Left cardiac atrium (tissue), 4 donors: ENCODE data around the gene ADIG. TPM values are rescaled to one million over a fixed set of nuclear protein-coding genes. Genes with fewer than 3 reads are reported as not detected.
A peak's percentile ranks its signal among the peaks of the same experiment; 100 is the strongest.
"Not testable (repeated sequence)": the region's sequence is repeated elsewhere in the genome, so short reads cannot be mapped to it uniquely, and the experiment has no call there.

Source experiments
- ATAC-seq, 2 donors: fragments of 200-7000 bp; cut with Tn5 transposase; one replicate each; pipeline ENCODE4 v1.9.1; 2020; ENCODE audit warnings: mild to moderate bottlenecking in 2 of 2, moderate library complexity in 2 of 2
- DNase-seq: peaks from one replicate; pipeline ENCODE4 v3.0.0-alpha.2; 2020
- intact Hi-C, 2 donors: fragments of 100-400 bp; cut with DNase I; formaldehyde crosslinking; loops; one replicate each; pipeline versions ENCODE4 v1.14.1 to v1.15.1; 2022 to 2023
- total RNA-seq, 2 donors: library from RNA; stranded (reverse); fragmentation: NEBNext Ultra II Directional; extraction: Animal tissue kit (Norgen Biotek cat#: 25700); gene quantifications; one replicate each; pipeline ENCODE4 v1.2.1, GENCODE V29; 2021
- donor health status: DM: no; HTN: yes; CAD: no.
- donor health status: DM: no; HTN: yes; CAD: no; lungs with severe emphysema.
- donor health status: DM: yes; HTN: yes; CAD: no.
- donor health status: Dilated cardiomyopathy.

The ADIG gene
- total RNA-seq, 2 donors from 2014 or later: not detected

DNA sequence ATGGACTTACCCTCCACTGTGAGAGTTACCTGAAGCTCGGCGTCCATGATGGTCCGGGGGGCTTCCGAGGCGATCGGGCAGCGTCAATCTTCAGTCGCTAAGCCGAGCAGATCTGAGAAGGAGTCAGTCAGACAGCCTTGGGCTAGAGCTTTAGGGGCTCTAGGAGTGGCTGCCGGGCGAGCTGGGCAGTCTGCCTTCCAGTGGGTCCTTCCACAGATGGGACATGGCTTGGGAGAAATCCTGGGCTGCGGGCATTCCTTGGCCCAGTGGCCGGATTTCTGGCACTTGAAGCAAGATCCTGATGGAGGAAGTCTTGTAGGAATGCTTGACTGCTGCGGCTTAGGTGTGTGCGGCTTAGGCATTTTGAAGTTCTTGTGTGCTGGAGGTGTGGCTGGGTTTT, 14.9 kb downstream of the ADIG start:
- DNase-seq, intact Hi-C loops, ATAC-seq: not testable (repeated sequence)

DNA sequence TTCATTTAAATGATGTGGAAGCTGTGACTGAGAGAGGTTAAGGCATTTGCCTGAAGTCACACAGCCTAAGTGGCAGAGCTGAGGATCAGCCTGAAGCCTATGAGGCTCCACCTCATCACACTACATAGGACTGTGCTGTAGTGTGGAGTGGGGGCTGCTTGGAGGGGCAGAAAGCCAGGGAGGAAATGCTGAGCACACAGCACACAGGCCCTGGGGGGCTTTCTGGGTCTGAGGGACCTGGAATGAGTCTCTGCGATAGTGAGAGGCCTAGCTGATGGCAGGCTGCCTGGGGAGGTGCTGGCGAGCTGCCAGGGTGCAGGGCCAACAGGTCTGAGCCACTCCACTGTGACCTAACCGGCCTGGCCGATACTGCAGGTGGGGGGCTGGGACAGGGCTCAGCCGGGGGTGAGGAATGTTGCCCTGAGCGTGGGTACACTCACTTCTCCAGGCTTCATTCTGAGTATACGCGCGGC, 18.4 kb downstream of the ADIG start:
- intact Hi-C loops: no loop called here
- ATAC-seq (peak; percentile 65 to 88), DNase-seq (peak; percentile 50)

DNA sequence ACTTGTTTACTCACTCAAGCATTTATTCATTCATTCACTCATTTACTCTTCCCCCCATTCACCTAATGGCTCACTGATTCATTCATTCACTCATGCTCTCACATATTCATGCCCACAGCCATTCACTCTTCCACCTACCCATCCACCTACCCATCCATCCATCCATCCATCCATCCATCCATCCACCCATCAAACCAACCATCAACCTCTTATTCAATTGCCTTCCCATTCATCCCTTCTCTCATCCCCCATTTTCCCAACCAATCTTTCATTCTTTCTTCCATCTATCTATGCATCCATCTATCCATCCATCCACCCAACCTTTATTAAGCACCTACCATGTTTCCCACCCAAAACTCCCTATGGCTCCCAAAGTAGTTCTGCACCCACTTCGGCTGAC, 19.1 kb downstream of the ADIG start:
- intact Hi-C loops: no loop called here
- DNase-seq (no peak), ATAC-seq (no peak)

DNA sequence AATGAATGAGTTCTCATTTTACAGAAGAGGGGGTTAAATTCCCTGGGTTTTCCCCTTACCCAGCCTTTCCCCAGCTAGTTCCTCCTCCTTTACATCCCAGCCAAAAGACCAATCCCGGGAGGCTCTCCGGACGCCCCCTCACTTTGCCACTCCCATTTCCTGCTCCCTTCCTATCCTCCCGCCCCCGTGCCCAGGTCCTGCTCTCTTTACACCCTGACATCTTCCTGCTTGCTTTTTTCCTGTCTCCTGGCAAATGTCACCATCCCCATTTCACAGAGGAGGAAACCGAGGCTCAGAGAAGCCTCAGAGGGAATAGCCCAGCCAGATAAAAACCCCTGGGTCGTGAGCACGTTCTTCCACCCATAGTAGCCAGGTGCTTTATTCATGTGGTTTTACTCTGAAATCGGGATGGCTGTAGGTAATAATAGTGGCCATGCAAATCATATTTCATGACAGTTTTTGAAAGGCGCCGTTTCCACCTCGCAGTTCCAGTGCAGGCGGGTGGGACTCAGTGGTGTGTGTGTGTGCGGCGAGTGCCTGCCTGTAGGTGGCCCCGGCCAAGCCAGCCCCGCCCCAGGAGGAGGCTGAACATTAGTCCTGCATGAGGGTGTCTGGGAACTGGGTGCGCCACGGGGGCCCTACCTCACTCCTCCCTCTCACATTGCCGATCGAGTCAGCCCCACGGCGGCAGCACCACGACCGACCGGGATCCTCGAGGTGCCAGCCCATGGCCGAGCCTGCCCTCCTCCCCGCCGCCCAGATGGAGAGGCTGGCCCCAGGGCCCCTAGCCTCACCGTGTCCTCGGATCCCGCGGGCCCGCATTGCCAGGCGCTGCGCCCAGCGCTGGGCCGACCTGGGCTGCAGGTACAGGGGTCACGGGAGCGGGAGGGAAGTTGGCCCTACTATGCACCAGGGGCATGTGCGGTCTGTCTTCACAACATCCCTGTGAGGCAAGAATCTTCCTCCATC, 20.5 kb downstream of the ADIG start, which contains the start of gene ARHGAP40:
Gene ARHGAP40 (plus strand): TSS at position 594 of the 969 bp plus-strand sequence.
- DNase-seq (no peak), ATAC-seq (peak in 1 of 2 donors; percentile 65)
- intact Hi-C loops: no loop called here

DNA sequence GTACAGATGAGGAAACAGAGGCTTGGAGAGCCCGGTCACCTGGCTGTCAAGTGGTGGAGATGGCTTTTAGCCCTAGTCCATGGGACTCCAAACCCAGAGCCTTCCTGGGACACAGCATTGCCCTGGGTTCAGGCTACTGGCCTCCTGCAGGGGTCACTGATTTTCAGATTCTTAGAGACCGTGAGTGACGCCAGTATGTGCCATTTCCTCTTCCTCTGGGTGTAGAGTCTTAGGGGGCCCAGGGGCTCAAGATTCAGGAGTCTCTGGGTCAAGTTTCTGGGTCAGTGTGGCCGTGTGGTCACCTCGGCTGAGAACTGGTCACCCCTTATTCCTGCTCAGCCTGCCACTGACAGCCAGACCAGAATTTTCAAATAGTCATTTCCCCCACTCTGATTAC, 21.2 kb downstream of the ADIG start:
- DNase-seq (no peak), ATAC-seq (no peak)
- intact Hi-C loops: no loop called here

DNA sequence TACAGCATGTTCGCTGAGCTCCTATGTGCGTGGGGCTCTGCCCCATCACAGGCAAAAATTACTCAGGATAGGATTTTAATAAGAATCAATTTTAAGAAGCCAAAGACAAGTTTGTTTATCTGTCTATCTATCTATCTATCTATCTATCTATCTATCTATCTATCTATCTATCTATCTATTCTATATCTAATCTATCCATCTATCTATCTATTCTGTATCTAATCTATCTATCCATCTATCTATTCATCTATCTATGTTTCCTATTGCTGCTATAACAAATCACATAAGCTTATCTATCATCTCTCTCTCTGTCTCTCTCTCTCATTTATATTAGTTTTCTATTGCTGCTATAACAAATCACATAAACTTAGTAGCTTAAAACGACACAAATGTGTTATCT, 22.3 kb downstream of the ADIG start:
- ATAC-seq (no peak), DNase-seq (no peak)
- intact Hi-C loops: no loop called here

DNA sequence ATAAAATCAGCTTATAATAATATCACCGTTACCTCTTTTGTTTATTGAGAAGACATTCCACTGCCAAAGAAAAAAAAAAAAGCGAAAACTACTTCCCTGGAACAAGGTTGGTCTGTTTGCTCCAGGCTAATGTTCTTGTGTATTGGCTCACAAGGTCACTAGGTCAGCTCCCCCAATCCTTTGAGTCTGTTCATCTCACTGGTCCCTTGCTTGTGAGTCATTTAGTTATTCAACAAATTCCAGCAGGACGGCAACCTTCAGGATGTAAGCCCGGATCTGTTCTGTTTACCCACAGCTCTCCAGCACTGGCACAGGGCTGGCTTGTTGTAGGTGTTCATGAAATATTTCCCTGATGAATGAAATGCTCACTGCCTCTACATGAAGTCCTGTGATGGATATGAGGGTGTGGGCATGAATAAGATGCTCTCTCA, 23.9 kb downstream of the ADIG start:
- no peak for ATAC-seq
- no peak for DNase-seq
- intact Hi-C loops: no loop called here

DNA sequence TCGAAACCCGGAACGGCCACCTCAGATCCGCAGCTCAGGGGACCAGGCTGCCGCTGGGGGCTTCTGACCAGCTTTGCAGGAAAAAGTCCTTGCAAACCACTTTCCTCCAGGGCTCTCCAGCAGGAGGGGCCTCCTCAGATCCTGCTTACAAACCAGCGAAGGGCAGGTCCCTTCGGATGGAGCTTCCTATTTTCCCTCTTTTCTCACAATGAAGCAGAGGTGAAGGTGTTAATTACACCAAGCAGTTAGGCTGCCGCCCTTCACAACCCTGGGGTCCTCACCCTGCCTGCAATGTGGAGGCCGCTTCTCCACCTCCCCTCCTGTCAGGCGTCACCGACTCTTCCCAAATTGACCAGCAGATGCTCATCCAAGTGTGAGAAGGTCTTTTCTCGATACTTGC, 26.4 kb downstream of the ADIG start:
- intact Hi-C loops: no loop called here

DNA sequence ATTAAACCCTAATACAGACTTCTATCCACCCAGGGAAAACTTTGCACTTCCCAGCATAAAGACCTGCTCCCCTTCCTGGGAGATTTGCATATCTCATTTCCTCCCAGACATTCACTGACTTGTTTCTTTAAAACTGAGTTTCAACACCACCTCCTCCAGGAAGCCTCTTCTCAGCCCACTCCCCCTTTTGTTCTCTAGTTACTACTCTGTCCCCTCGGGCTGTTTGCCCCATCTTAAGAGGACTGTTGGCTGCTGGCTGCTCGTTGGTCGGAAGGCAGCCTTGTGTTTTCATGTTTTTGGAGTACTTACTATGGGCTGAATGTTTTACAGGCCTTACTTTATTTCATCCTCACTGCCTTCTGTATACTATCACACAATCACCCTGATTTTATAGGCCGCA, 27.2 kb downstream of the ADIG start:
- intact Hi-C loops: no loop called here
- ATAC-seq (no peak), DNase-seq (no peak)

More for the DNA sequence above, 26.4 kb downstream of the ADIG start:
- DNase-seq: no peak
- ATAC-seq: no peak

DNA sequence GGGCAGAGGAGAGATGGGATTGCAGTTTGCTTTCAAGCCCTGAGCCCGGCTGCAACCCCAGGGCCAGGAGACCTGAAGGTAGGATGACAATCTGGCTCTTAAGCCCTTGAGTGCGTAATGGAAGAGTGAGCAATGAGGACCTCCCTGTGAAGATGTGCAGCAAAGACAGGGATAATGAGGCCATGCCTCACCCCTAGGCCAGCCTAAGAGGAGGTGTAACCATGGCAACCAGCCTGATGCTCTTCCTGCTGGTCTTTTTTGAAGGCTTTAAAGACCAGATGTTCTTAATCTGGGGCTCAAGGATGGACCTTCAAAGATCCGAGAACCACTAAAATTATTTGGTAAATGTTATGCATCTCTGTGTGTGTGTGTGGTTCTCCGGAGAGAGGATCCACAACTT, 28.8 kb downstream of the ADIG start:
- ATAC-seq: no peak
- no peak for DNase-seq
- intact Hi-C loops: no loop called here

DNA sequence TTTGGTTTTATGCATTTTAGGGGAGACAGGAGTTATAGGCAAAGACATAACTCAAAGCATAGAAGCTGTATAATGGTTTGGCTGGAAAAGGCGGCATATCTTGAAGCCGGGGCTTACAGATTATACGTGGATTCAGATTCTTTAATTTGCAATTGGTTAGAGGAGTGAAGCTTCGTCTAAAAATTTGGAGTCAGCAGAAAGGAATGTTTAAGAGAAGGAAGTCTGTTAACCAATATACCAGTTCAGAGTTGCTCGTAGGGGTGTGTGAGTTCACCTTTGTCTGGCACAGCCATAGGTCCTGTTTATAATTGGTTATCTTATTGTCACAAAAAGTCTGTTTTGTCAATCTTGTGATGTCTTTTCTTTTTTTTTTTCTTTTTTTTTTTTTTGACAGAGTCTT, 29.5 kb downstream of the ADIG start:
- intact Hi-C loops: no loop called here
- ATAC-seq (no peak), DNase-seq (no peak)

DNA sequence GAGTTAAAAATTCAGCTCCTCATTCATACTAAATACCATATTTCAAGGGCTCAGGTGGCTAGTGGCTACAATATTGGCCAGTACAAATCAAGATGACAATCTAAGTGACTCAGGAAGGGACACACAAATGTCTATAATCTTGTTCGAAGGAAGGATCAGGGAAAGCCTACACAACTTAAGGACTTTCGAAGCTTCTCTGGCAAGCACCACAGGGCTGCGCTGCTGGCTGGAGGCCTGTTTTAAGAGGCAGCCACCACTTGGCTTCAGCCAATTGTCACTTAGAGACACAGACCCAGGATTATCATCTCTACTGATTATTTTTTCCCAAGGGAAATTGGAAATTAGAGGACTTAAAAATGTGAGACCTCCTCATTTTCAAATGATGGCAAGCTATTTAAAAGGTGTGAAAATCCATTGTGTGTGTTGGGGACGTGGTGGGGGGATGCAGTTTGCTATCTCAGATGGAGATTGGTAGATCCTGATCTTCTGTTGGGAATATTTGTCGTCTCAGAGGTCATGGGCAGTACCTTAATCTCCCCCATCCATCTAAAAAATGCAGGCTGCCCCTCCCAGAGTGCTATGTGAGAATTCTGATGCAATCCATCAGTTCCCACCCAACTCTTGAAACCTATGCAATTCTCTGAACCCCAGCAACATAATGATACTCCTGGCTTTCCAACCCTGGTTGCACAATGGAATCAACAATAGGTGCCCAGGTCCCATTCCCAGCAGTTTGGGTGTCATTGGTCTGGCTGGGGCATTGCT, 31.9 kb downstream of the ADIG start:
- intact Hi-C loops: no loop called here
- no peak for DNase-seq
- ATAC-seq: no peak

DNA sequence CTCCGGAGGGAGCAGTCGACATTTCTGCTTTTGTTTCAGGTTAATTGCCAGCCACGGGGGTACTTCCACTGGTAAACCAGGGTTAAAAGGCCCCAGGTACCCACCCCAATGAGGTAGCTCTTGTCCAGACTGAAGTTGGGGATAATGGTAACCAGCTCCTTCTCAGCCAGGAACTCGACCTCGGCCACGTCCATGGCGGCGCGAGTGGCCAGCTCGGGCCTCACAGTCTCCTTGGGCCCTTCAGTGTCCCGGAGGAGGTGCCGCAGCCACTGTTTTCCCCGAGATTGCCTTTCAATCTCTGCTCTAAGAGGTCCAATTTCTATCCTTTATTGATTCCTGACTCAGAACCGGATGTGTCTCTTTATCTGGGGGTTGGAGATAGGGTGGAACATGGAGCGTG, 34.3 kb downstream of the ADIG start:
- no peak for ATAC-seq
- no peak for DNase-seq
- intact Hi-C loops: no loop called here

DNA sequence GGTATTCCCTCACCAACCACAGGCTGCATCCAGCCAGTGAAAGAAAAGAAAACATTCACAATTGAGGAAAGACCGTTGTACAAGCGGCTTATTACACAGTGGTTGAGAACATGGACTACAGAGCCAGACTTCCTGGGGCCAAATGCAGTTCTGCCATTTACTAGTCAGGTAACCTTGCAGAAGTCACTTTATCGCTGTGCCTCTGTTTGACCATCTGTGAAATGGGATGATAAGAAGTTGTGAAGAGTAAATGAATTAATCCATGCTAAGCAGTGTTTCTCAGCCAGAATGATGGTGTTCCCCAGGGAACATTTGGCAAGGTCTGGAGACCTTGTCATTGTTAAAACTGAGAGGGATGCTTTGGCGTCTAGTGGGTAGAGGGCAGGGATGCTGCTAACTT, 35.5 kb downstream of the ADIG start:
- no peak for ATAC-seq
- DNase-seq: no peak
- intact Hi-C loops: no loop called here

DNA sequence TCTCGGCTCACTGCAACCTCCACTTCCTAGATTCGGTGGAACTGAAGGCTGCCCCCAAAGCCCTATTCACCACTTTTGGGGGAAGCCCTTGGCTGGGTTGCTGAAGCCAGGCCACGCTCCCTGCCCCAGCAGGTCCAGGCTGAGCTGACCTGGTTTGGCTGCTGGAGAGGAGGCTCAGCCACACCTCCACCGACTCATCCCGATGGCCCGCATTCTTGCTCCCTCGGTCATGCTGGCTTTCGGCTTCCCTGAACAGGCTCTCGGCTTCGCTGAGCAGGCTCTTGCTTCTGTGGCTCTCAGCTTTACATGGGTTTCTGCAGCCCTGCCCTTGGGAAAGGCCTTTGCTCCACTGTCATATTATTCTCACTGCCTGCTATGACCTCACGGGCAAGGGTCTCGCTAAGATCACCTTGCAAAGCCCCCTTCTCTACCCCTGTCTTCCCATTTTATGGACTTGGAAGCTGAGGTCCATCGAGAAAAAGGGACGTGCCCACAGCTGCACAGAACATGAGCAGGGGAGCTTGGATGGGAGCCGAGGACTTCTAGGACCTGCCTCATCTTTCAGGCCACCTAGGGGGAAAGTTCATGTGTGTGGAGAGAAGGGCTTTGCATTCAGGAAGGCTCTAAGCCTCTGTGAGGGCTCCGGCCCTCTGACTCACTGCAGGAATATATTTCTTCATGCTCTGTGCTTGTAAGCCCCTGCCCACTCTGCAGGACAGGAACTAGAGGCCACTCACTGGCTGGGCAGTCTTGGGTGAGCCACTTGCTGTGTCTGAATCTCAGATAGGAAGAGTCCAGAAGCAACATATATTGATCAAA, 36.2 kb downstream of the ADIG start:
- ATAC-seq (no peak), DNase-seq (no peak)
- intact Hi-C loops: no loop called here

DNA sequence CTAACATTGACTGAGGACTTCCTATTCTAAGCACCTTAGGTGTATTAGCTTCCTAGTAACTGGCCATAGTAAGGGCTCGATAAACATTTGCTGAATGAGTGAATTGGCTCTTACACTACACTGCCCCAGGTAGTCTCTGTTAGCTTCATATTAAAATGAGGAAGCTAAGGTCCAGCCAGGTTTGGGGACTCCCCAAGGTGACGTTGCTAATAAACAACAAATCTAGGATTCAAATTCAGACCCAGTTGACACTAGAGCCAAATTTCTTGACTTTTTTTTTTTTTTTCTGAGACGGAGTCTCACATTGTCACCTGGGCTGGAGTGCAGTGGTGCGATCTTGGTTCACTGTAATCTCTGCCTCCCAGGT, 36.8 kb downstream of the ADIG start:
- intact Hi-C loops: no loop called here
- no peak for ATAC-seq
- no peak for DNase-seq

DNA sequence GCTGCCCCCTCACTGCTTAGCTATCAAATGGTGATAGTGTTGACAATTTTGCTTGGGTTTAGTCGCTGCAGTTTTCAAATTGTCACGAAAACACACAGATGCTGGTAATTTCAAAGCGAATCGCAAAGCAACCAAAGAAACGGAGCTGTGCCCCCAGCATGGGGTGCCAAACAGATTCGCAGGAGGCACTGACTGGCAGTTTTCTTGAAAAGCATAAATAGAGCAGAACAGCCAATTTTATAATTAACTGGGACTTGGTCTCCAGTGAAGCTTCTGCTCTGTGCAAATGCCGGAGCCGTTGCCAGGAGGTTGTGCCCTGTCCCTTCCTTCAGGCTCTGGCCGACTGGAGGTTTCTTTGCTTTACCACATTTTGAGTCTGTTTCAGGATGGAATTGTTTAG, 39.4 kb downstream of the ADIG start:
- DNase-seq (no peak), ATAC-seq (no peak)
- intact Hi-C loops: no loop called here

DNA sequence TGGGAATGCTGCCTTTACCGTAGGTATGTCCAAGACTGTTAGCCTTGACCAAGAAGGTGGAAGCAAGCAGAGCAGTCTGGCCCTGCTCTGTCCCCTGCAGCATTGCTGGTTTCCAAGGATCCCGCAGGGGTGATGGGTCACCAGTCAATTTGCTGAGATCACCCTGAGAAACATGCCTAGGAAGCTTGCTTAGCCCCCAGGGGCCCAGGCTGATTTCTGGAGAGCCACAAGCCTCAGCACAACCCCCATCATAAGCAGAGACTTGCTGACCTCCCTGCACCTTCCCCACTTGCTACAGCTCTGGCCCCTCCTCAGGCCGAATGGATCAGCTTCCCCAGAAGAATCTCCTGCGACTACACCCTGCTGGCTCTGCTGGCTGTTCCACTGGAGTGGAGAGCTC, 42.1 kb downstream of the ADIG start:
- intact Hi-C loops: no loop called here
- DNase-seq (no peak), ATAC-seq (no peak)

DNA sequence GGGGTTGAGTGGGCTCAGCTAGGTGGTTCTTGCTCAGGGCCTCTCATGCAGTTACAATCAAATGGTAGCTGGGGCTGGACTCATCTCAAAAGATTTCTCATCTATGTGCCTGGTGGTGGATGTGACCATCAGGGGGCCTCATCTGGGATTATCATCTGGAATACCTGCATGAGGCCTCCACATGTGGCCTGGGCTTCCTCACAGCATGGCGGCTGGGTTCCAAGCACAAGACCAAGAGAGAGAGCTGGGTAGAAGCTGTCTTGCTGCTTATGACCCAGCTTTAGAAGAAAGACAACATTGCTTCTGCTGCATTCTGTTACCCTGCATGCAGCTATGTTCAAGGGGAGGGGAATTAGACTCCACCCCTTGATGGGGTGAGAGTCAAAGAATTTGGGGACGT, 43.1 kb downstream of the ADIG start:
- no peak for ATAC-seq

More for the DNA sequence above, 43.1 kb downstream of the ADIG start:
- intact Hi-C loops: no loop called here
- no peak for DNase-seq
